ENCODE results near the gene FNBP1L.

The FNBP1L gene

DNA sequence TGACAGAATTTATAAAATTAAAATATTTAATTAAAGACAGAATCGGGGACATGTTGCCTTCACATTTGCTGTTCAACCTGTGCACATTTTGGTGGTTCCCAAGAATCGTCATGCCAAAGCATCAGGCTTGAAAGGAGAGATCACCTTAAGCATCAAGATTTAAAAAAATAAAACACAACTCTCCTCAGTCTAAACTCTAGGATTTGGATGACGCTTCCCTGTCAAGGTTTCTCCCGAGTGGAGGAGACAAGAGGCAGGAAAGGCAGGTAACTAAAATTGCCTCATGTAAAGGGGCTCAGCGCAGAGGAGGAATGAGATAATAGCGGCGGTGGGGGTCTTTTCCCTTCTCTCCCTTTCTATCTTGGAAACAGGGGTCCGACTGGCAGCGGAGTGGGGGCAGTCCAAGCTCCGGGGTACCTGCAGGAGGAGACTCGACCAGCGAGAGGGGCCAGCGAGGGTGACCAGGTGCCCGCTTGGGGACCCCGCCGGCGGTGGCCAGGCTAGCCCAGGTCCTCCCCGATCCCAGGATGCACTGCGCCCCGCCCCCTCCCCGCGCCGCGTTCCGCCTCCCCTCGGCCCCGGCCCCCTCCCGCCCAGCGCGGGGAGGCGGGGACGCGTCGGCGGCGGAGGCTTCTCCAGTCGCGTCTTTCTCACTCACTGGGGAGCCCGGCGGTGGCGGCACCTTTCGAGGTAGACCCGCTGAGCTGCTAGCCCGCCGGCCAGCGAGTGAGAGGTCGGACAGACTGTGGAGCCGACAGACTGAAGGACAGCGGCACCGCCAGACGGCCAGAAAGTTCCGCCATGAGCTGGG lies at the start of gene FNBP1L:
Gene FNBP1L (plus strand): TSS at position 638 of the 811 bp plus-strand sequence. CDS start 164 bp downstream, at position 802.
- DNase-seq, result peak in 1 of 2 donors; percentile 47

- DNase-seq, result no peak
These were observed 48.1 kb upstream of the FNBP1L start for GRCh38 chr1:93399781-93400180.

DNA sequence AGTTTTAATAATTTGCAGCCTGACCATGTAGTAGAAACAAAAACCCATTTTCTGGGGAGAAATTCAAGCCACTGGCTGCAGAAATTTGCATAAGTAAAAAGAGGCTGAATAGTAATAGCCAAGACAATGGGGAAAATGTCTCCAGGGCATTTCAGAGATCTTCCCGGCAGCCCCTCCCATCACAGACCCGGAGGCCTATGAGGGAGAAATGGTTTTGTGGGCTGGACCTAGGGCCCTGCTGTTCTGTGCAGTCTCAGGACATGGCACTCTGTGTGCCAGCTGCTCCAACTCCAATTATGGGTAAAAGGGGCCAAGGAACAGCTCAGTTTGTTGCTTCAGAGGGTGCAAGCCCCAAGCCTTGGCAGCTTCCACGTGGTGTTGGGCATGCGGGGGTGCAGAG lies 39.7 kb upstream of the FNBP1L start:
- no peak for DNase-seq

GRCh38 chr1:93411000-93411399 lies 36.9 kb upstream of the FNBP1L start:
- DNase-seq, result no peak

- DNase-seq, result no peak
These were observed 33.2 kb upstream of the FNBP1L start for GRCh38 chr1:93414749-93415148.

DNA sequence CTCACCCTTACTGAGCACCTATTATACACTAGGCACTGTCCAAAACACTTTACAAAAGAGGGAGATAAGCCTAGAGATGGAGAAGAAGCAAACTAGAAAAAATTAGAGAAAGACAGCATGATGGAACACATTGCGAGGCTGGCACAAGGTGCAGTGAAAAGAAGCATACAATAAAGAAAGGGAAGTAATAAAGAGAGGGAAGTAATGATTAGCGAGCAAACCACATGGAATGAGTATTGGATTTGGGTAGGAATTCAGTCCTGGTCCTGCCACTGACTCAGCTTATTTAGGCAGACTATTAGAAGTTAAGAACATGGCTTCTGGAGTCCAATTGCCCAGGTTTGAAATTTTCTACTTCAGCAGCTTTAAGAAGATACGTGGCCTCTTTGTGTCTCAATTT lies 32.6 kb upstream of the FNBP1L start:
- DNase-seq, result no peak

DNA sequence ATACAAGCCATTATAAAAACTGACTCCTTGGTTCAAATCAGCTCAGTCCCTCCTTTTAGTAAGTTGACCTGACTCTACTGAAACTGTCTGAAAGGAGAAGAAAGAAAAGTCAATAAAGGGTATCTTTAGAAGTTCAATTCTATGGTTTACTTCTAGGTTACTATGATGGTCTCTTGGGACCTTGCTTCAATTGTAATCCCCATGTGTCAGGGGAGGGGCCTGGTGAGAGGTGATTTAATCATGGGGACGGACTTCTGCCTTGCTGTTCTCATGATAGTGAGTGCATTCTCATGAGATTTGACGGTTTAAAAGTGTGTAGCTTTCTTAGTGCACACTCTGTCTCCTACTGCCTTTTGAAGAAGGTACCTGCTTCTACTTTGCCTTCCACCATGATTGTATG lies 31.7 kb upstream of the FNBP1L start:
- DNase-seq, result no peak

DNA sequence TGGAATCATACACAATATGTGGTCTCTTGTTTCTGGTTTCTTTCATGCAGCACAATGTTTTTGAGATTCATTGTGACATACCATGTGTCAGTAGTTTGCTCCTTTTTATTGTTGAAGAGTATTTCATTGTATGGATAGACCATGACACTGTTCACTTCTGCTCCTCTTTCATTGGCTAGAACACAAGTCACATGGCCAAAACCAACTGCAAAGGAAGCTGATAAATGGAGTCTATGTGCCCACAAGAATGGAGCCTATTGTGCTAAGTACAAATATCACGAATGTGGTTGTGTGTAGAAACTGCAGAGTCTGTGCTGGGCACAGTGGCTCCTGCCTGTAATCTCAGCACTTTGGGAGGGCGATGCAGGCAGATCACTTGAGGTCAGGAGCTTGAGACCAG lies 28.6 kb upstream of the FNBP1L start:
- no peak for DNase-seq

DNA sequence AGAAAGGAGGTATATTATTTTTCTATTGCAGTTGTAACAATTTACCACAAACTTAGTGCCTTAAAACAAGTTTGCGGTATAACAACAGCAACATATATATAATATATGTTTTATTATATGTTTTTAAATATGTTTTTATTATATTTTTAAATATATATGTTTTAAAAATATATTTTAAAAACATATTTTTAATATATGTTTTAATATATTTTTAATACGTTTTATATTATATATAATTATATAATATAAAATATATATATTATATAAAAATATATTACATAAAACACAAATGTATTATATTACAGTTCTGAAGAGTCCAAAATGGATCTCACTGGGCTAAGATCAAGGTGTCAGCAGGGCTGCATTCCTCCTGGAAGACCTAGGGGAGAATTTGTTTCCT lies 27.5 kb upstream of the FNBP1L start:
- no peak for DNase-seq

DNA sequence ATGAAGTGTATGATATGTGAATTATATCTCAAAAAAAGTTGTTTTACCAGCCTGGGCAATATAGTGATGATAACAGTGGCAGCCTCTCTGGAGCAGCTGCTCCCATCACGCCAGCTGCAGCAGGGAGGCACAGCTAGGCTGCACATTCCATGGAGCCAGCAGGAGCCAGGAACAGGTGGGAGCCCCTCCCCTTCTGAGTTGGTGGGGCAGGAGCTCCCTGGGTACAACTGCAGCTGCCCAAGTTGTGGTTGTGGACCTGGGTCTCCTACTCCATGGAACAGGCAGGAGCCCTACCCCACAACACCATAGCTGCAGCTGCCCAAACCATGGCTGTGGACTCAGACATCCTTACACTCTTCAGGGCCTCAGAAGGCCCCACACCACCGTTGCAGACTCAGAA lies 21.7 kb upstream of the FNBP1L start:
- DNase-seq, result no peak

- DNase-seq, result no peak
These were observed 20.3 kb upstream of the FNBP1L start for GRCh38 chr1:93427656-93428055.

DNA sequence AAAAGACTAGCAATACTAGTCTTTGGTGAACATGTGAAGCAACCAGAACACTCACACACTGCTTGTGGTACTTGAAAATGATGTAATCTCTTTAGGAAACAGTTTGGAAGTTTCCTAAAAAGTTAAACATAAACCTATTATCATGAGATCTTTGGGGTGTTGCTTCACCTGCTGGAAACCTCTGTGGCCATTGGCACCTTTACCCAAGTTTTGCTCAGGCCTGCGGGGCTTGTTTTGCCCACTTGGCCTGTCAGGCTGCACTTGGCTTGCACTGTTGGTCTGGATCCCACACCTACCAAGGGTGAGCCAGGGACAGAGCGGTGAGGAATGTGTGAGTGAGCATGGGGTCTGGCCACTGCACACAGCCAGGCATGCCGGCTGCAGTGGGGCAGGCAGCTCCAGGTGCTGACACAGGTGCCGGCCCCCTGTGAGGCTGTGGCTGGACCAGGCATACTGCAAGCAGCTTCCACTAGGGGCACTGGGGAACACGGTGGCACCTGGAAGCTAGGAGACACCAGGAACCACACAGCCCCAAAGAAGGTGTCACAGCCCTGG lies 14.4 kb upstream of the FNBP1L start:
- DNase-seq, result no peak

GRCh38 chr1:93434088-93434487 lies 13.8 kb upstream of the FNBP1L start:
- DNase-seq, result no peak

GRCh38 chr1:93434987-93435386 lies 12.9 kb upstream of the FNBP1L start:
- DNase-seq, result no peak

DNA sequence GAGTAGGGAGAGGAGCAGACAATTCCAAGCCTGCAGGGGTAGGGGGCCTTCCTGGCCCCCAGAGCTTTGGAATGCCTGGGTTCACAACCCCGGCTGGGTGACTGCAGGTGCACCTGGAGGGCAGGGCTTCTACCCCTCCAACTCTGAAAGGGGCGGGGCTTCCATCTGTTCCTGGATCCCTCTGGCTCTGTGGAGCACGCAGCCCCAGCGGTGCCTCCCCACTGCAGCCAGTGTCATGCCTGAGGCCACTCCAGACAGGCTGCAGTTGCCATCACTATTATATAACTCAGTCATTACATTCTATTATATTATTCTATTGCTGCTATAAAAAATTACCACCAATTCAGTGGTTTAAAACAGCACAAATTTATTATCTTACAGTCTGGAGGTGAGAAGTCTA lies 12.5 kb upstream of the FNBP1L start:
- no peak for DNase-seq

DNA sequence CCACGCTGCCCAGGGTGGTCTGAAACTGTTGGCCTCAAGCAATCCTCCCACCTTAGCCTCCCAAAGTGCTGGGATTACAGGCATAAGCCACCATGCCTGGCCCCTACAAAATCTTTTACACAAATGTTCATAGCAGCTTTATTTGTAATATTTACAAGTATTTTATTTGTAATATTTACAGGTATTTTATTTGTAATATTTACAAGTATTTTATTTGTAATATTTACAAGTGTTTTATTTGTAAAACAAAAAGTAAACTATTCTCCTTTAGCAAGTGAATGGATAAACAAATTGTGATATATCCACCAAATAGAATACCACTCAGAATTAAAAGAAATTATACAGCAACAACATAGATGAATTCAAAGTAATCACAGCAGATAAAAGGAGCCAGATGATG lies 11.4 kb upstream of the FNBP1L start:
- no peak for DNase-seq

- peak in 1 of 2 donors; percentile 66 for DNase-seq
These were observed 9.8 kb upstream of the FNBP1L start for GRCh38 chr1:93437976-93438605.

GRCh38 chr1:93438716-93439115 lies 9.2 kb upstream of the FNBP1L start:
- DNase-seq, result no peak

GRCh38 chr1:93440272-93440671 lies 7.6 kb upstream of the FNBP1L start:
- no peak for DNase-seq

DNA sequence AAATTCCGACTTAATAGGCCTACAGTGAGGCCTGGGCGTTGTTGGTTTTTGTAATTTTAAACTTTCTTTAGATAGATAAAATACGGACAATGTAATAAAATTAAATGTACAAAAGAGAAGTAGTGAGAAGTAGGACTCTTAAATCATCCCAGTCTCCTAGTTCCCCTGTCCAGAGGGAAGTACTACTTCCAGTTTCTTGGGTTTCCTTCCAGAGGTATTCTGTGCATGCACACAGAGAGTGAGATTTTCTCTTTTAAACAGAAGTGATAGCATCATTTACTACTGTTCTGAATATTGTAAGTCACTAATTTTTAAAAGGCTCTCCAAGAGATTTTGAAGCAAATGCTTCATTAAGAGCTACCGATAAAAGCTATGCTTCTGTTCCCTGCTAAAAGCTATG lies 7.2 kb upstream of the FNBP1L start:
- DNase-seq, result no peak

DNA sequence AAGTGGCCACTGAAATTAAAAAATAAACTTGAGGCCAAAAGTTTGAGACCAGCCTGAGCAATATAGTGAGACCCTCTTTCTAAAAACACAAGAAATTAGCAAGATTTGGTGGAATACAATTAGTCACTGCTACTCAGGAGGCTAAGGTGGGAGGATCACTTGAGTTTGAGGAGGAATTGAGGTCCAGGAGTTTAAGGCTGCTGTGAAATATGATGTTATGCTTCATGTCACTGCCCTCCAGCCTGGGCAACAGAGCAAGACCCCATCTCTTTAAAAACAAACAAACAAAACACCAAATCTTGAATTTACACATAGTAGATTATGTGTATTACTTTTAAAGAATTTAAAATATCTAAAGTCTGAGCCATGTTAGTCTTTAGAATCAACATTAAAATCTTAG lies 6.3 kb upstream of the FNBP1L start:
- no peak for DNase-seq

GRCh38 chr1:93442008-93442666 lies 5.8 kb upstream of the FNBP1L start:
- no peak for DNase-seq

DNA sequence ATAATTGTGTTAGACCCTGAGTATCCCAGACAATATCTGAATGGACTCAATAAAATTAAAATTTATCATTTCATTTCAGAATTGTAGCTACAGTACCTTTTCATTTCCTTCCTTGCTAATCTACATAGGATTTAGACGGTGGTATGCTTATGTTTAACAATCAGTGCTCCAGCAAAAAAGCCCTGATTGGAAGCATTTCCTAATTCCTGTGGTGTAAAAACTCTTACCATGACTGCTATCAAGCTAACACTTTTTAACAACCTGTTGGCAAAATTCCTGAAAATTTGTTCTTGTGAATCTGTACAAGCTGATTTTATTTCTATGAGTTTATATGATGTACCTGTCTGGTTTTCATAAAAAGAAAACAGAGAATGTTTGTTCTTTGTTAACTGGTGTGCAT lies 5.2 kb upstream of the FNBP1L start:
- DNase-seq, result no peak

GRCh38 chr1:93443454-93443853 lies 4.5 kb upstream of the FNBP1L start:
- no peak for DNase-seq
